NCI-H524 (cell line): ENCODE results near the gene GLYAT.
A peak's percentile ranks its signal among the peaks of the same experiment; 100 is the strongest.

Experiments
- DNase-seq, 2 experiments: peaks; one replicate each; lab custom pipeline; 2025; lab: John Stamatoyannopoulos, UW

GLYAT gene

GRCh38 chr11:58676563-58677135, 55.1 kb downstream of the GLYAT start:
- no peak for DNase-seq

DNA sequence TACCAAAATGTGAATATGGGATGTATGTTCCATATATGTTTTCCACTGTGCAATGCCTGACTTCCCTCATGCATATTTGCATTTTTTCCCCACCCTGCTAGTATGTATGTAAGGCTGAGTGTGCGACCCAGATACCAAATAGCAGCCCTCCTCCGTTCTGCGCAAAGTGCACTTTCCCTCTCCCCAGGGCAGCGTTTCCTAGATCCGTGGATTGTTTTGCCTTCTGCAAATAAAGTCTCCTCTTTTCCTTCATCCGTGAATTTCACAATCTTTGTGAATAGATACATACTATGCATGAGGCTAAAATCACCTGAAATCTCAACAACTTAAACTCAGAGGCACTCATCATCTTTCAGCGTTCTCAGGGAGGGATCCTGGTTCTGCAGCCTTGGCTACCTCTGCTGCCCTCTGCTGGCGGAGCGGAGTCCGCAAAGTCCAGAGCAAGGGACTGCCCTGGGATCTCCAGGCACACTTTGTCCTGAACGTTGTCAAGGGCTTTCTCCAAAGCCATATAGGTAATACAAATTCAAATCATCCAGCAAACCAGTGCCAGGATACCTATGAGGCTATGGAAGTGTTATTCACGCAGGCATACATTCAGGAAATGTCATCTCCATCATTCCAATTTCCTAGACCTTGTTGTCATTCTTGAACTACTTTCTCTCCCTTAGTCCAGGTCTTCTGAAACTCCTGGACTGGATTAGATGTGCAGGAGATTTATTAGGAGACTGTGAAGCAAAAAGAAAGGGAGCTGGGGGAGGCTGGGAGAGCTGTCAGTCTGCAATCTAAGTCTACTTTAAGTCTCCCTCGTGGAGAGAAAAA, 56.2 kb downstream of the GLYAT start:
- DNase-seq, result peak; percentile 4 to 17

DNA sequence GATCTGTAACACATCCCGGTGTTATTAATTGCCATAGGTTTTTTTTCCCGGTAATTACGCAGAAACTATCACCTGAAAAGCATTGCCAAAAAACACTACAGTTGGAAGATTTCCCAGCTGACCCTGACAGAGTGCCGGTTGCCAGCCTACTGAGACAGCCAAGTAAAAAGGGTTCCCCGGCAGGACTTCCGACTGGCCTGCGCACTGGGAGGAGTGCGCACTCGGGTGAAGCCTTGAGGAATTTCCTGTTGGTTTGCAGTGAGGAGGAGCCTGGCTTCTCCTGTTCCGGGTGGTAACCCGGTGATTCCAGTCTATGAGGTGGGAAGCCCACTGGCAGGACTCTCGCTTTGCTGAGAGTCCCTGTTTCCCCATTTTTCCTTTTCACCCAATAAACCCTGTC, 57.1 kb downstream of the GLYAT start:
- no peak for DNase-seq

DNA sequence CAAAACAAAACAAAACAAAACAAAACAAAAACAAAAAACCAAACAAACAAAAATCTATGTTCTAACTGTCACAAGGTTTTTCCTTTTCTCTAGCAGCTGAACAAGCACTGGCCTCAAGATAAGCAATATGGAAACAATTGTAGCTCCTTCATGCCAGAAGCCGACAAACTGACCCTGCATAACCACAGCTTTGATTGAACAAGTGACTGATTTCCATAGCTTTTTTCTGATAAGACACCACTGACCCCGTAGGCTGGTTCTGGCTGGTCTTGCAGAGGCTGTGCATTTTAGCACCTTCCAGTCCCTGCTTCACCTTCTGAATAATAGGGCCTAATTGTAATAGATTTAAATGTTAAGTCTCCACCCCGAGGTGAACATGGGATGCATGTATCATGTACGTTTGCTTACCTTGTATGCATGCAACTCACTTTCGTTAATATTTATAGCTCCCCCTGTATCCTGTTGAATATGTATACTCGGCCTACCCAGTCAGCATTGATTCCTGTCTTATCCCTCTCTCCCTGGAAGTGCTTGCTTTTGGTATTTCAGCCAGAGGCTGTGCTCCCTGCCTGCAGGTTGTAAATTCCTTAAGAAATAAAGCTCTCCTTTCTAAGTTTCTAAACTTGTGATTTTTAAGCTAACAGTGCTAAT, 59.6 kb downstream of the GLYAT start:
- no peak for DNase-seq

DNA sequence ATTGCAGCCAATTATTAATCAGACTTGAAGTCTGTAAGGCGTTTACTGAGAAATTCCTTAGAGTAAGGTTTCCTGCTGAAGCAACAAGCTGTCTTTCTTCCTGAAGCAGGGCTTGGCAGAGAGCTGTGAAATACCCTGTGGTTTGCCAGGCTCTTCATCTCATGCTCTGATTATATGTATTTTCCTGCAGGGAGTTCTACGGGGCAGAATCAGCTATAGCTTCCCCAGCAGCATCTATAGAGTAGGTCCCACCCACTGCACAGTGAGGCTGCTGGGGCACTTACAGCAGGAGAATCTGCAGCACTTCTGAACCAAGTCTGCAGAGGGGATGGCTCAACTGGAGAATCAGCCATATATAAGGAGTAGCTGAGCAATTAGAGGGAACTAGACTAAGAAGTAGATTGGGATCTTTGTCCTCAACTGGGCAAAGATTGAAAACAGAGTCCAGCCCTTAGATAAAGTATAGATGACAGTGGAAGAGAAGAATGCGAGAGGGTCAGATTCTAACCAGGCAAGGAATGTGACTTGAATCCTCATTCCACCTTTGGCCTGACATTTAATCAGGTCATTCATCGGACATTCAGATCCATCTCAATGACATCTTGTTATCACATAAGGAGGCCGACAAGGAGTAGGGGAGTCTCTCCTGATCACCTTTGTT, 71.7 kb downstream of the GLYAT start:
- no peak for DNase-seq

- DNase-seq, result no peak
Measured at GRCh38 chr11:58659404-58659803, 72.3 kb downstream of the GLYAT start.
